Suprapubic skin (tissue), 4 donors: ENCODE results near the gene PRKCE. TPM values are rescaled to one million over a fixed set of nuclear protein-coding genes. Genes with fewer than 3 reads are reported as not detected.

Experiments
- DNase-seq, 2 donors: peaks; one replicate each; pipeline ENCODE4 v3.0.0-alpha.2; 2019; ENCODE audit warnings: low spot score in 2 of 2
- H3K27ac ChIP-seq: fragments of 200-600 bp; sonication (generic); one replicate; pipeline ENCODE4 v1.5.1; 2019
- H3K27me3 ChIP-seq: fragments of 200-600 bp; sonication (generic); one replicate; pipeline ENCODE4 v1.5.1; 2019
- H3K36me3 ChIP-seq: fragments of 200-600 bp; sonication (generic); one replicate; pipeline ENCODE4 v1.5.1; 2019
- H3K4me1 ChIP-seq: fragments of 200-600 bp; sonication (generic); one replicate; pipeline ENCODE4 v1.5.1; 2019
- H3K4me3 ChIP-seq: fragments of 200-600 bp; sonication (generic); one replicate; pipeline ENCODE4 v1.5.1; 2019; ENCODE audit warnings: mild to moderate bottlenecking
- H3K9me3 ChIP-seq: fragments of 200-600 bp; sonication (generic); one replicate; pipeline ENCODE4 v1.5.1; 2019
- CTCF ChIP-seq, 2 donors: fragments of 200-600 bp in 1 of 2; fragments of 450-650 bp in 1 of 2; sonication (generic) in 1 of 2; IDR thresholded peaks; one replicate each; pipeline ENCODE4 v1.5.1; 2016 to 2019; ENCODE audit warnings: antibody characterized with exemption in 2 of 2, mild to moderate bottlenecking in 1 of 2, moderate library complexity in 1 of 2
- EP300 ChIP-seq: sonication (generic); formaldehyde crosslinking; IDR thresholded peaks from one replicate; pipeline ENCODE4 v1.6.1; 2017; ENCODE audit warnings: antibody characterized with exemption
- POLR2A ChIP-seq, 2 donors: fragments of 450-650 bp; IDR thresholded peaks; one replicate each; pipeline ENCODE4 v1.6.1; 2017; ENCODE audit warnings: antibody characterized with exemption in 2 of 2, mild to moderate bottlenecking in 2 of 2, moderate library complexity in 2 of 2
- POLR2AphosphoS5 ChIP-seq, 3 donors: sonication (generic); formaldehyde crosslinking; IDR thresholded peaks; one replicate each; pipeline ENCODE4 v1.6.1; 2017; ENCODE audit warnings: antibody characterized with exemption in 3 of 3
- WGBS: methylation state at CpG from one replicate; pipeline ENCODE4 v1.1.5; 2018; 5-methylcytosine and 5-hydroxymethylcytosine counted together
- total RNA-seq, 4 donors: library from RNA; depleted of rRNA; stranded (reverse); fragments of >200 nt; gene quantifications; one replicate each; pipeline ENCODE4 v1.1.0, GENCODE V29; 2016

PRKCE gene
- total RNA-seq, 4 donors from 2014 or later = 7.9 to 18.3 (median 12.5) TPM

DNA sequence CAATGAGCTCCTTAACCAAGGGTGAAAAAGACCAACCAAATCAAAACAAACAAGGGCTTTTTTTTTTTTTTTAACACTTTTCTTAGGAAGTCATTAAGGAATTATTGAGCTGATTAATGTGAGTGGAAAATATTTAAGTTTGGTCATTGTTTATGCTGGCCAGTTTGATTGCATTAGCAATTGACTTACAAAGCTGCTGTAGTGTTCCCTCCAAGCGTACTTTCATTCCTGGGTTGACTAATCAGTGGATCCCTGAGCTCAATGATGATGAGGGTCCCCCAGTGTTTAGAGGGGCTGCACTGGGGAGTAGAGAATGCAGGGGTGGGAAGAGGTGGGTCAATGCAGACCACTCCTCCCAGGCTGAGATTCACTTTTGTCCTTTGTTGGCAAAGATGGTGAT, 119.3 kb downstream of the PRKCE start:
- DNase-seq = no peak
- no peaks in the 10 kb centered on the region for H3K9me3 ChIP-seq
- H3K36me3 ChIP-seq = no peaks in the 10 kb centered on the region
- 76% methylated on average over 1 of the region's 1 CpG for WGBS
- peak overlapping the region; percentile 5 for H3K4me3 ChIP-seq
- no peaks in the 10 kb centered on the region for H3K27me3 ChIP-seq
- TF ChIP-seq EP300 (no peak), POLR2A (IDR thresholded peaks at IDR 0.05) (no peak), CTCF (IDR thresholded peaks at IDR 0.05) (no peak), POLR2AphosphoS5 (IDR thresholded peaks at IDR 0.05) (no peak)
- peaks cover 32% of the 10 kb centered on the region for H3K4me1 ChIP-seq
- H3K27ac ChIP-seq = no peak overlapping the region

DNA sequence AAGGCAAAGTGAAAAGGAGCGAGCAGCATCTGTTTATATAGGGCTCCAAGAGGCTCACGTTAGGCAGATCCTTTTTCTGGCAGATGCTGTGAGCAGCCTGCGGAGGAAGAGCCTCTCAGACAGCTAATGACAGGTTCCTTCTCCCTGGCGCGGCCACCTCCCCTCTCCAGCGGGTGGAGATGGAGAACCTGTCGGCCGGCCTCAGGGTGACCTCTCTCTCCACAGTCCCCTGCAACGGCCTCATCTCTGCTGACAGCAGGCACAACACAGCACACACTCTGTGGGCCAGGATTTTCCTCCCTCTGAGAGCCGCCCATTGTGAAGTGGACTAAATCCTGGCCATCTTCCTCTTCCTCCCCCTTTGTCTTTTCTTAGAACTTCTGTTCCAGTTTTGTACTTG, 119.8 kb downstream of the PRKCE start:
- 68% methylated on average over 10 of the region's 10 CpGs for WGBS
- no peaks in the 10 kb centered on the region for H3K9me3 ChIP-seq
- peak overlapping the region; percentile 5 for H3K4me3 ChIP-seq
- H3K27ac ChIP-seq = no peak overlapping the region
- H3K36me3 ChIP-seq = no peaks in the 10 kb centered on the region
- no peak for TF ChIP-seq POLR2A (IDR thresholded peaks at IDR 0.05)
- TF ChIP-seq EP300 = no peak
- TF ChIP-seq POLR2AphosphoS5 (IDR thresholded peaks at IDR 0.05) = no peak
- no peak for TF ChIP-seq CTCF (IDR thresholded peaks at IDR 0.05)
- H3K27me3 ChIP-seq = no peaks in the 10 kb centered on the region
- peaks cover 28% of the 10 kb centered on the region for H3K4me1 ChIP-seq
- DNase-seq = peak in 1 of 2 donors; percentile 63

GRCh38 chr2:45772038-45772437, 120.6 kb downstream of the PRKCE start:
- TF ChIP-seq EP300 (no peak), CTCF (IDR thresholded peaks at IDR 0.05) (no peak), POLR2AphosphoS5 (IDR thresholded peaks at IDR 0.05) (no peak), POLR2A (IDR thresholded peaks at IDR 0.05) (no peak)
- DNase-seq = no peak
- Histone ChIP-seq H3K4me1 (peaks cover 24% of the 10 kb centered on the region), H3K4me3 (no peak overlapping the region), H3K27me3 (no peaks in the 10 kb centered on the region), H3K27ac (no peak overlapping the region), H3K9me3 (no peaks in the 10 kb centered on the region), H3K36me3 (no peaks in the 10 kb centered on the region)
- 50% methylated on average over 2 of the region's 2 CpGs for WGBS

DNA sequence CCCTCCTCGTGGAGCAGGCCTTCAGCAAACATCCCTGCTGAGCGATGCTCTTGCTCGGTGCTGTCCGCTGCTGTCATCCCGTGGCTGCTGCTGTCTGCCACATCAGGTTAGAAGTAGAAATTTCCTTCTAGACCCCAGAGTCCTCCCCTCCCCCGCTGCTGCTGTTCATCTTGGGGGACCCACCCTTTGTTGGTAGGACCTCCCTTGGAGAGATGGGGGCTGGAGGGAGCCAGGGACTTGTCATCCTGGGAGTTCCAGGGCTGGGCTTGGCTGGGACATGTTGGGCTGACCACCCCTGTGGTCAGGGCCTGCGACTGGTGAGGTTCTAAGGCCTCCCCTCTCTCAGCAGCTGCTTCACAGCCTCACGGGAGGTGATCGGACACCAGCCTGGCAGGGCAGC, 122.4 kb downstream of the PRKCE start:
- Histone ChIP-seq H3K4me3 (no peak overlapping the region), H3K4me1 (peaks cover 28% of the 10 kb centered on the region), H3K36me3 (no peaks in the 10 kb centered on the region), H3K9me3 (no peaks in the 10 kb centered on the region), H3K27me3 (no peaks in the 10 kb centered on the region), H3K27ac (no peak overlapping the region)
- TF ChIP-seq CTCF (IDR thresholded peaks at IDR 0.05) (no peak), POLR2AphosphoS5 (IDR thresholded peaks at IDR 0.05) (no peak), EP300 (no peak), POLR2A (IDR thresholded peaks at IDR 0.05) (no peak)
- DNase-seq = no peak
- 93% methylated on average over 6 of the region's 9 CpGs for WGBS

DNA sequence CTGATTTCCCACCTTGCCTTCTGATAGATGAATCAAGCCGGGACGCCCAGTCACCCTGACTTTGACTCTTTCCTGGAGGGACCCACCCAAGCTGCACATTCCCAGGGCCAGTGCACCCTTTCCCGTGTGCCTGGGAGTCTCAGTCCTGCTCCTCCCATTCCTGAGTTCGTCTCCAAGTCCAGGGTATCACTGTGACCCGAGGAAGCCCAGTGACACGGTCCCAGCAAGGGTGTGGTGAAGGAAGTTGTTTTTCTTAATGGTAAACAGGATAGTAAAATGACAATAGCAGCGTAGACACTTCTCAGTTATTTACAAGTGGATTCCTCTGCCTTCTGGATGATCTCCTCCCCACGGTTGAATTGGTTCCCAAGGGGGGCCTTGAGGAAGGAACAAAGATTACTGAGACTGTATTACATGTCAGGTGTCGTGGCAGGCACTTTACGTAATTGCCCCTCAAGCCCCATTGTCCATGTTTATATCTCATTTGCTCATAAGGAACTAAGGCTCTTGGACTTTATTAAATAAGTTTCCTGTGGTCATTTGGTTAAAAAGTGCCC, 123.3 kb downstream of the PRKCE start:
- 77% methylated on average over 9 of the region's 10 CpGs for WGBS
- no peaks in the 10 kb centered on the region for H3K27me3 ChIP-seq
- H3K36me3 ChIP-seq = no peaks in the 10 kb centered on the region
- no peak for TF ChIP-seq CTCF (IDR thresholded peaks at IDR 0.05)
- no peak for TF ChIP-seq EP300
- no peak for TF ChIP-seq POLR2A (IDR thresholded peaks at IDR 0.05)
- TF ChIP-seq POLR2AphosphoS5 (IDR thresholded peaks at IDR 0.05) = no peak
- H3K9me3 ChIP-seq = no peaks in the 10 kb centered on the region
- peaks cover 28% of the 10 kb centered on the region for H3K4me1 ChIP-seq
- H3K27ac ChIP-seq = no peak overlapping the region
- DNase-seq = no peak
- no peak overlapping the region for H3K4me3 ChIP-seq
